SU-DHL-6 (cell line): ENCODE data around the gene OR7C1.

Source experiments
- EZH2phosphoT487 ChIP-seq: fragments of 200-600 bp; sonication (generic), shearing (Covaris generic); conservative IDR thresholded peaks from 2 replicates; pipeline ENCODE4 v1.6.1; 2018; ENCODE audit warnings: mild to moderate bottlenecking, antibody characterized with exemption, low read length, moderate library complexity, mixed read lengths
- TF ChIP-seq, protein P1 (sequence below): fragments of 200-600 bp; sonication (generic); IDR thresholded peaks from one replicate; pipeline ENCODE4 v1.5.1; 2017; ENCODE audit warnings: antibody characterized with exemption, mild to moderate bottlenecking, low read length, moderate library complexity; ENCODE audit not compliant: insufficient read depth, poor library complexity, severe bottlenecking

DNA sequence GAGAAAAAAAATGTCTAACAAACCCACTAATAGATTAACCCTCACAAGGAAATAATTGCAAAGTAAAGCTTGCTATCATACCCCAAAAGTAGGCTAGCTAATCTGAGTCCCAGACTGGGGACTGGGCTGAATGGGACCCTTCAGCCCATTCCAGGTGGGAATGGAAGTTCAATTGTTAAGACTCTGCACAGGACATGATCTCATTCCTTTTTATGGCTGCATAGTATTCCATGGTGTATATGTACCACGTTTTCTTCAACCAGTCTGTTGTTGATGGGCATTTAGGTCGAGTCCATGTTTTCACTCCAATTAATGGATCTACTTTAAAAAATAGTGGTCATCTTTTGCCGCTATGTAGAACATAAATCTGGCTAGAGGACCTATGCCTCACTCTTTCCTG lies 17.9 kb downstream of the OR7C1 start:
- TF ChIP-seq, protein P1, sequence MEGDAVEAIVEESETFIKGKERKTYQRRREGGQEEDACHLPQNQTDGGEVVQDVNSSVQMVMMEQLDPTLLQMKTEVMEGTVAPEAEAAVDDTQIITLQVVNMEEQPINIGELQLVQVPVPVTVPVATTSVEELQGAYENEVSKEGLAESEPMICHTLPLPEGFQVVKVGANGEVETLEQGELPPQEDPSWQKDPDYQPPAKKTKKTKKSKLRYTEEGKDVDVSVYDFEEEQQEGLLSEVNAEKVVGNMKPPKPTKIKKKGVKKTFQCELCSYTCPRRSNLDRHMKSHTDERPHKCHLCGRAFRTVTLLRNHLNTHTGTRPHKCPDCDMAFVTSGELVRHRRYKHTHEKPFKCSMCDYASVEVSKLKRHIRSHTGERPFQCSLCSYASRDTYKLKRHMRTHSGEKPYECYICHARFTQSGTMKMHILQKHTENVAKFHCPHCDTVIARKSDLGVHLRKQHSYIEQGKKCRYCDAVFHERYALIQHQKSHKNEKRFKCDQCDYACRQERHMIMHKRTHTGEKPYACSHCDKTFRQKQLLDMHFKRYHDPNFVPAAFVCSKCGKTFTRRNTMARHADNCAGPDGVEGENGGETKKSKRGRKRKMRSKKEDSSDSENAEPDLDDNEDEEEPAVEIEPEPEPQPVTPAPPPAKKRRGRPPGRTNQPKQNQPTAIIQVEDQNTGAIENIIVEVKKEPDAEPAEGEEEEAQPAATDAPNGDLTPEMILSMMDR: no peak
- no peak for TF ChIP-seq EZH2phosphoT487
